Subcutaneous abdominal adipose tissue (tissue), 5 donors: ENCODE measurements around the gene FGGY.

ENCODE experiments used
- H3K27ac ChIP-seq: one replicate; pipeline ENCODE4 v1.7.0; 2013; ENCODE audit warnings: low read depth, mild to moderate bottlenecking, inconsistent platforms, low read length, moderate library complexity
- H3K27me3 ChIP-seq, 5 donors: one replicate each; pipeline ENCODE4 v1.7.0; 2013; ENCODE audit warnings: low read length in 5 of 5, inconsistent platforms in 1 of 5; ENCODE audit not compliant: control insufficient read depth in 5 of 5, insufficient read depth in 4 of 5
- H3K36me3 ChIP-seq, 5 donors: one replicate each; pipeline ENCODE4 v1.7.0; 2013; ENCODE audit warnings: low read length in 5 of 5; ENCODE audit not compliant: control insufficient read depth in 5 of 5, insufficient read depth in 5 of 5
- H3K4me1 ChIP-seq, 5 donors: one replicate each; pipeline ENCODE4 v1.7.0; 2013; ENCODE audit warnings: low read length in 5 of 5, mild to moderate bottlenecking in 3 of 5, moderate library complexity in 1 of 5; ENCODE audit not compliant: control insufficient read depth in 5 of 5, insufficient read depth in 5 of 5
- H3K4me3 ChIP-seq, 5 donors: one replicate each; pipeline ENCODE4 v1.7.0; 2013; ENCODE audit warnings: low read length in 5 of 5, low read depth in 1 of 5
- H3K9ac ChIP-seq, 5 donors: one replicate each; pipeline ENCODE4 v1.7.0; 2013; ENCODE audit warnings: low read length in 5 of 5, mild to moderate bottlenecking in 4 of 5, moderate library complexity in 3 of 5
- H3K9me3 ChIP-seq, 5 donors: one replicate each; pipeline ENCODE4 v1.7.0; 2013; ENCODE audit warnings: low read length in 5 of 5; ENCODE audit not compliant: control insufficient read depth in 5 of 5
- donor health status: healthy.
- donor health status: healthy.
- donor health status: healthy.
- donor health status: healthy.
- donor health status: healthy.

FGGY gene

GRCh38 chr1:59265622-59266021, 31.3 kb upstream of the FGGY start:
- no peak overlapping the region for H3K9ac ChIP-seq
- H3K27me3 ChIP-seq: no peaks in the 10 kb centered on the region
- H3K4me3 ChIP-seq: no peak overlapping the region
- H3K27ac ChIP-seq: peak overlapping the region; percentile 19
- no peaks in the 10 kb centered on the region for H3K36me3 ChIP-seq
- H3K4me1 ChIP-seq: peaks cover 0 to 38% (median 29%) of the 10 kb centered on the region in 5 donors
- no peaks in the 10 kb centered on the region for H3K9me3 ChIP-seq

DNA sequence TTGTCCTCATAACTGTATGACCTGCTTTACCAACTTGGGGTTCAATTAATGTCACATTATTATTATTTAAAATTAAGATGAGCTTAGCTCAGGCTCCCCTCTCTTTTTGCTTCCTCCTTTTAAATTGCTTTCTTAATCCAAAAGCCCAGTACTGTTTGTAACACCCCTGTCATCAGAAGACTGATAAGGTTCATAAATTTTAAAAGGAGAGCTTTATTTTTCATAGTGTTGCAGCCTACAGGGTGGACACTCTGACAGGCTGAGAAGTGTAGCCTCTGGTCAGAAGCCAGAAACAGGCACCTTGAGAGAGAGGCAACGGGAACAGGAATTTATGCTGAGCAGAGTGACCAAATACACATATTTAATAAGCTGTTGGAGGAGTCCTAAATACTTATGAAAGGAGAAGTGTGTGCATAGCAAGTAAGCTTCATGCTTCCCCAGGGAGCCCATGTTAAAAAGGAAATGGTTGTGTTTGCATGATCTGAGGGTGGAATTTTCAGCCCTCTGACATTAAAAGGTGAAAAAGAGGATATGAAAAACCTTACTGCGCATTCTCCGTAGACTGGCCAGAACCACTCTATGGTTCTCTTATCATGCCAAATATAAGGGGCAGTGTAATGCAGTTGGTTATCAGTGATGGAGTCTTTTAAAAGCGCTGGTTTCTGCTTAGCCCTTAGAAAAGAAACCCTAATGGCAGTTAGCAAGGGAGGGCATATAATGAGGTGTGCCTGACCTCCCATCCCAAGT, 30.5 kb upstream of the FGGY start:
- Histone ChIP-seq H3K27ac (peak overlapping the region; percentile 32), H3K4me3 (no peak overlapping the region), H3K4me1 (peaks cover 0 to 31% (median 21%) of the 10 kb centered on the region in 5 donors), H3K9ac (no peak overlapping the region), H3K9me3 (peaks cover 0 to 4% (median 0%) of the 10 kb centered on the region in 5 donors), H3K36me3 (no peaks in the 10 kb centered on the region), H3K27me3 (no peaks in the 10 kb centered on the region)

DNA sequence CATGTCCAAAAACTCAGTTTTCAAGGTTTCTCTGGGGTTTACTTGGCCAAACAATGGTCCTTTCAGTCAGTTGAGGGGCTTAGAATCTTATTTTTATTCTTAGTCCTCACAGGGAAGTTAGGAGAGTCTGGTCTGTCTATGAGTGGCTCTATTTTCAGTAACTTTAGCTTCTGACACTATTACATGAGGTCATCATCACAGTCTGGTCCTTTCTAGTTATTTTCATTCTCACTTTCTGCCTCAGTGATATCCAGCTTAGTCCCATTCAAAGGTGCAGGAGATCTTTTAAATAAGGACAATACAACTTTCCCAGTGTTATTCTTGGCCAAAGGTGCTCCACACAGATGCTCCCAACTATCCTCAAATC, 30.0 kb upstream of the FGGY start:
- H3K27me3 ChIP-seq: no peaks in the 10 kb centered on the region
- peaks cover 0 to 29% (median 16%) of the 10 kb centered on the region in 5 donors for H3K4me1 ChIP-seq
- no peak overlapping the region for H3K4me3 ChIP-seq
- H3K9me3 ChIP-seq: peaks cover 0 to 4% (median 0%) of the 10 kb centered on the region in 5 donors
- peak overlapping the region; percentile 32 for H3K27ac ChIP-seq
- H3K36me3 ChIP-seq: no peaks in the 10 kb centered on the region
- H3K9ac ChIP-seq: no peak overlapping the region

DNA sequence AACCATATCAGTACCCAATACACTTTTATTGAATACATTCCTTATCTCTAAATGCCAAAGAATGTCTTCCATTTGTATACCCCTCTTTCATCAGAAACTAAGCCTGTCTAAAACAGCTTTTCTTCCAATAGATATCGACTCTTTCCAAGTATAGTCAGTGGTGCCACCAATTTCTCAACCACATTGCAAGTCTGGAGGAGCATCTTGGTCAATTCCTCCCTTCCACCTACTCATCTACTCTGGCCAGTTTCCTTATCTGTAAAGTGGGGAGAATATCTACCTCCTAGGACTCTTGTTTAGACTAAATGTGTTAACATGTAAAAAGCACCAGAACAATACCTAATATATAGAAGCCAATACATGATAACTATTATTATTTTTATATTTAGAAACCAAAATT, 28.5 kb upstream of the FGGY start:
- no peak overlapping the region for H3K9ac ChIP-seq
- no peaks in the 10 kb centered on the region for H3K27me3 ChIP-seq
- no peaks in the 10 kb centered on the region for H3K36me3 ChIP-seq
- H3K9me3 ChIP-seq: peaks cover 0 to 4% (median 0%) of the 10 kb centered on the region in 5 donors
- peaks cover 6 to 35% (median 20%) of the 10 kb centered on the region in 5 donors for H3K4me1 ChIP-seq
- H3K27ac ChIP-seq: no peak overlapping the region
- H3K4me3 ChIP-seq: no peak overlapping the region

- Histone ChIP-seq H3K27me3 (no peaks in the 10 kb centered on the region), H3K36me3 (no peaks in the 10 kb centered on the region), H3K27ac (peak overlapping the region; percentile 28), H3K9me3 (peaks cover 0 to 4% (median 0%) of the 10 kb centered on the region in 5 donors), H3K9ac (no peak overlapping the region), H3K4me1 (peaks cover 6 to 28% (median 12%) of the 10 kb centered on the region in 5 donors), H3K4me3 (no peak overlapping the region)
These were observed 25.2 kb upstream of the FGGY start for GRCh38 chr1:59271561-59272260.

GRCh38 chr1:59272507-59272906, 24.4 kb upstream of the FGGY start:
- Histone ChIP-seq H3K27me3 (no peaks in the 10 kb centered on the region), H3K36me3 (no peaks in the 10 kb centered on the region), H3K27ac (peak overlapping the region; percentile 28), H3K9ac (no peak overlapping the region), H3K4me3 (no peak overlapping the region), H3K4me1 (peaks cover 6 to 20% (median 10%) of the 10 kb centered on the region in 5 donors), H3K9me3 (peaks cover 0 to 4% (median 0%) of the 10 kb centered on the region in 5 donors)

GRCh38 chr1:59276439-59276851, 20.4 kb upstream of the FGGY start:
- no peaks in the 10 kb centered on the region for H3K9me3 ChIP-seq
- H3K4me3 ChIP-seq: no peak overlapping the region
- H3K27me3 ChIP-seq: no peaks in the 10 kb centered on the region
- H3K4me1 ChIP-seq: peaks cover 6 to 26% (median 10%) of the 10 kb centered on the region in 5 donors
- no peak overlapping the region for H3K9ac ChIP-seq
- no peak overlapping the region for H3K27ac ChIP-seq
- no peaks in the 10 kb centered on the region for H3K36me3 ChIP-seq

DNA sequence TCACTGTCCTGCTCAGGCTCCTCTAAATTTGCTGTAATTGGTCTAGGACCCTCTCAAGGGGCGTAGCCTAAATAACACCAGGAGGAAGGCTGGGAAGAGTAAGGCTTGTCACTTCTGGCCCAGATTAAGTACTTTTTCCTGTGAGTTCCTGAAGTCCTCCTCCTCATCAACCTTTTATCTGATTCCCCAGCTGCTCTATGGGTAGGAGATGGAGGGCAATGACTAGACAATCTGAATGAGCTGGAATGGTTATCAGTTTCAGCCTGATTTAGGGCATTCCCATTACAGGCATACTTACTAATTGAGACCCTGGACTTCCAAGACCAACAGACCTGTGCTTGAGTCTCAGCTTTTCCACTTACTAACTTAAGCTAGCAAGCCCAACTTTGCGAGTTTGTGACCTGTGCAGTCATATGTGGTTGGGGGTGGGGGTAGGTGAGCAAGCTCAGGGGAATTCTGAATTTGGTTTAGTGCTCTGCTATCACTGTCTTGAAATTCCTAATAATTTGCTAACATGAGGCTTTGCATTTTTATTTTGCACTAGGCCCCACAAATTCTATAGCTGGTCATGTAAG, 18.0 kb upstream of the FGGY start:
- Histone ChIP-seq H3K4me1 (peaks cover 0 to 13% (median 0%) of the 10 kb centered on the region in 5 donors), H3K9me3 (no peaks in the 10 kb centered on the region), H3K9ac (no peak overlapping the region), H3K36me3 (no peaks in the 10 kb centered on the region), H3K27me3 (no peaks in the 10 kb centered on the region), H3K4me3 (no peak overlapping the region), H3K27ac (no peak overlapping the region)

- H3K36me3 ChIP-seq: no peaks in the 10 kb centered on the region
- no peak overlapping the region for H3K9ac ChIP-seq
- H3K4me1 ChIP-seq: peaks cover 0 to 11% (median 0%) of the 10 kb centered on the region in 5 donors
- H3K27ac ChIP-seq: no peak overlapping the region
- H3K27me3 ChIP-seq: no peaks in the 10 kb centered on the region
- no peaks in the 10 kb centered on the region for H3K9me3 ChIP-seq
- no peak overlapping the region for H3K4me3 ChIP-seq
These were observed 17.2 kb upstream of the FGGY start for GRCh38 chr1:59279645-59280044.

DNA sequence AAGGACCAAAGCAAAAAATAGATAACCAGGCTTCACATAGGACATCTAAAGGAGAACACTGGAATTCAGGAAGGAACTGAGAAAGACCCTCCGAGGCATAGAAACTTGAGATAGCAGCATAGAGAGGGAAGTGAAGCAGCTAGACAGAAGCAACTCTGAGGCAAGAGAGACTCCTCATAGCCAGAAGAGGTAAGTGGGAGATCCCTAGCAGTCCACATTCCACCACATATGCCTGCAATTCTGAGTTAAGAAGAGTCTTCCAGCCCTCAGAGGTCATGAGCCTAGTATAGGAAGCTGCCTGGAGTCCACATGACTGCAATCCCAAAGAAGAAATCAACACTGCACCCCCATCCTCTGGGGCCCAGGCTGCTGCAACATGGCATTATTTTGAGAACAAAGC, 13.9 kb upstream of the FGGY start:
- Histone ChIP-seq H3K36me3 (no peaks in the 10 kb centered on the region), H3K4me1 (peaks cover 0 to 8% (median 0%) of the 10 kb centered on the region in 5 donors), H3K27me3 (no peaks in the 10 kb centered on the region), H3K4me3 (no peak overlapping the region), H3K27ac (no peak overlapping the region), H3K9me3 (no peaks in the 10 kb centered on the region), H3K9ac (no peak overlapping the region)
